ENCODE data around the gene GRID2.

GRCh38 chr4:93157986-93158385 lies 854.2 kb downstream of the GRID2 start:
- TF ChIP-seq POLR2AphosphoS5 (IDR thresholded peaks at IDR 0.05; ENCODE audit: insufficient read depth in 1 of 2, low read depth in 1 of 2), result no peak
- no peak for TF ChIP-seq CTCF (IDR thresholded peaks at IDR 0.05)
- TF ChIP-seq POLR2A (IDR thresholded peaks at IDR 0.05), result no peak
